ENCODE data around the gene TANGO6. TPM values are rescaled to one million over a fixed set of nuclear protein-coding genes. Genes with fewer than 3 reads are reported as not detected.

Gene TANGO6
- total and polyA plus RNA-seq, 10 of the 15 experiments (the other 5 are each of a cell fraction or from before 2014, with no cell fraction given): 1.1 to 20.6 (median 11.0) TPM

DNA sequence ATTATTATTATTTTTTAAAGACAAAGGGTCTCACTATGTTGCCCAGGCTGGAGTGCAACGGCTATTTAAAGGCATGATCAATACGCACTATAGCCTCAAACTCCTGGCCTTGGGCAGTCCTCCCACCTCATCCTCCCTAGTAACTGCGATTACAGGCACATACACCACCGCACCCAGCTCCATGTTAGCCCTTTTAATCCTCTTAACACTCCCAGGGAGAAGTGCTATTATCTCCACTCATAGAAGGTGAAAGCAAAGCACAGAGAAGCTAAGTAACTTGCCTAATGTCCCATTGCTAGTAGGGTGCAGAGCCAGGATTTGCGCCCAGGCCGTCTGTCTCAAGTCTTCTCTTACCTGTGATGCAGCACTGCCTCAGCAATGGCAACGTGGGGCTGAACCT lies 267.1 kb downstream of the TANGO6 start:
- H2AFZ ChIP-seq (ENCODE audit: control insufficient read depth, low read depth, low read length): no peak overlapping the region
- BruUV-seq (replicated peaks): no TSS peak
- ChIA-PET RAD21 (ENCODE audit: unreplicated experiment) (interaction anchor here (0.6 to 1.0 kb wide), 2 partner anchors 263 to 495 kb away, joined by 3 read pairs; no protein-coding TSS in a partner anchor), CTCF (interaction anchor here (0.6 to 1.4 kb wide), 4 partner anchors 10 to 178 kb away, joined by 3 to 4 read pairs (median 3); no protein-coding TSS in a partner anchor), POLR2A (interaction anchor here (1.1 kb wide), 1 partner anchor 23 kb away, joined by 4 read pairs; no protein-coding TSS in a partner anchor), SMC1A (ENCODE audit: uncharacterized antibody, unreplicated experiment) (interaction anchor here (0.9 to 4.3 kb wide), 2 partner anchors 13 to 263 kb away, joined by 3 to 20 read pairs; no protein-coding TSS in a partner anchor)
- no peak overlapping the region for H3K4me3 ChIP-seq
- no peak for ATAC-seq
- no peak for FAIRE-seq
- H3K9ac ChIP-seq (ENCODE audit: control insufficient read depth, insufficient read depth, low read length): no peak overlapping the region
- in situ Hi-C loops (cut with MboI): no loop called here
- TF ChIP-seq, protein P1, sequence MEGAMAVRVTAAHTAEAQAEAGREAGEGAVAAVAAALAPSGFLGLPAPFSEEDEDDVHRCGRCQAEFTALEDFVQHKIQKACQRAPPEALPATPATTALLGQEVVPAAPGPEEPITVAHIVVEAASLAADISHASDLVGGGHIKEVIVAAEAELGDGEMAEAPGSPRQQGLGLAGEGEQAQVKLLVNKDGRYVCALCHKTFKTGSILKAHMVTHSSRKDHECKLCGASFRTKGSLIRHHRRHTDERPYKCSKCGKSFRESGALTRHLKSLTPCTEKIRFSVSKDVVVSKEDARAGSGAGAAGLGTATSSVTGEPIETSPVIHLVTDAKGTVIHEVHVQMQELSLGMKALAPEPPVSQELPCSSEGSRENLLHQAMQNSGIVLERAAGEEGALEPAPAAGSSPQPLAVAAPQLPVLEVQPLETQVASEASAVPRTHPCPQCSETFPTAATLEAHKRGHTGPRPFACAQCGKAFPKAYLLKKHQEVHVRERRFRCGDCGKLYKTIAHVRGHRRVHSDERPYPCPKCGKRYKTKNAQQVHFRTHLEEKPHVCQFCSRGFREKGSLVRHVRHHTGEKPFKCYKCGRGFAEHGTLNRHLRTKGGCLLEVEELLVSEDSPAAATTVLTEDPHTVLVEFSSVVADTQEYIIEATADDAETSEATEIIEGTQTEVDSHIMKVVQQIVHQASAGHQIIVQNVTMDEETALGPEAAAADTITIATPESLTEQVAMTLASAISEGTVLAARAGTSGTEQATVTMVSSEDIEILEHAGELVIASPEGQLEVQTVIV (IDR thresholded peaks at IDR 0.05; ENCODE audit: borderline replicate concordance, partially characterized antibody): no peak
- TF ChIP-seq ASH2L (IDR thresholded peaks at IDR 0.05; ENCODE audit: borderline replicate concordance, low read depth) (no peak), CBX5 (IDR thresholded peaks at IDR 0.05; ENCODE audit: low read depth) (no peak)
- TF ChIP-seq, protein P2, sequence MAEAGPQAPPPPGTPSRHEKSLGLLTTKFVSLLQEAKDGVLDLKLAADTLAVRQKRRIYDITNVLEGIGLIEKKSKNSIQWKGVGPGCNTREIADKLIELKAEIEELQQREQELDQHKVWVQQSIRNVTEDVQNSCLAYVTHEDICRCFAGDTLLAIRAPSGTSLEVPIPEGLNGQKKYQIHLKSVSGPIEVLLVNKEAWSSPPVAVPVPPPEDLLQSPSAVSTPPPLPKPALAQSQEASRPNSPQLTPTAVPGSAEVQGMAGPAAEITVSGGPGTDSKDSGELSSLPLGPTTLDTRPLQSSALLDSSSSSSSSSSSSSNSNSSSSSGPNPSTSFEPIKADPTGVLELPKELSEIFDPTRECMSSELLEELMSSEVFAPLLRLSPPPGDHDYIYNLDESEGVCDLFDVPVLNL (IDR thresholded peaks at IDR 0.05; ENCODE audit: low read depth, low read length): no peak
- H3K9me3 ChIP-seq (replicated peaks; ENCODE audit: control insufficient read depth, insufficient read depth, low read length): no peaks in the 10 kb centered on the region
- no peak overlapping the region for H3K27ac ChIP-seq (ENCODE audit: control insufficient read depth, insufficient read depth)
- no peak overlapping the region for H3K4me2 ChIP-seq (ENCODE audit: control insufficient read depth, insufficient read depth)
- DNase-seq (ENCODE audit: low read depth, low spot score): no peak
- H3K36me3 ChIP-seq (ENCODE audit: control insufficient read depth in 2 of 2, insufficient read depth in 2 of 2, low read length in 1 of 2): no peaks in the 10 kb centered on the region; a peak in 1 of 4 replicates
- H4K20me1 ChIP-seq (ENCODE audit: control insufficient read depth, insufficient read depth): no peaks in the 10 kb centered on the region
- WGBS (ENCODE audit: insufficient coverage, insufficient replicate concordance, low lambda C conversion rate, missing lambda C conversion rate): 91% methylated on average over 7 of the region's 7 CpGs
- H3K27me3 ChIP-seq (replicated peaks in 1 of 2; ENCODE audit: control insufficient read depth in 2 of 2, insufficient read depth in 2 of 2, low read length in 1 of 2): peaks cover 1 to 3% of the 10 kb centered on the region in 2 experiments; a peak in 1 of 4 replicates
- no peaks in the 10 kb centered on the region for H3K79me2 ChIP-seq (ENCODE audit: control insufficient read depth, insufficient read depth, low read length)
- intact Hi-C loops (cut with micrococcal nuclease; ENCODE audit: unreplicated experiment): no loop called here
- peaks cover 6% of the 10 kb centered on the region for H3K4me1 ChIP-seq (ENCODE audit: control insufficient read depth, insufficient read depth, low read length)
